HG02610 (cell line): ENCODE results near the gene RASA2.
A peak's percentile ranks its signal among the peaks of the same experiment; 100 is the strongest.
"Not testable (repeated sequence)": the region's sequence is repeated elsewhere in the genome, so short reads cannot be mapped to it uniquely, and the experiment has no call there.

Source experiments
- ATAC-seq: cut with Tn5 transposase; IDR thresholded peaks from one replicate; pipeline ENCODE4 v1.9.1; 2021; ENCODE audit warnings: mild to moderate bottlenecking, moderate library complexity; ENCODE audit not compliant: unreplicated experiment

Gene RASA2

DNA sequence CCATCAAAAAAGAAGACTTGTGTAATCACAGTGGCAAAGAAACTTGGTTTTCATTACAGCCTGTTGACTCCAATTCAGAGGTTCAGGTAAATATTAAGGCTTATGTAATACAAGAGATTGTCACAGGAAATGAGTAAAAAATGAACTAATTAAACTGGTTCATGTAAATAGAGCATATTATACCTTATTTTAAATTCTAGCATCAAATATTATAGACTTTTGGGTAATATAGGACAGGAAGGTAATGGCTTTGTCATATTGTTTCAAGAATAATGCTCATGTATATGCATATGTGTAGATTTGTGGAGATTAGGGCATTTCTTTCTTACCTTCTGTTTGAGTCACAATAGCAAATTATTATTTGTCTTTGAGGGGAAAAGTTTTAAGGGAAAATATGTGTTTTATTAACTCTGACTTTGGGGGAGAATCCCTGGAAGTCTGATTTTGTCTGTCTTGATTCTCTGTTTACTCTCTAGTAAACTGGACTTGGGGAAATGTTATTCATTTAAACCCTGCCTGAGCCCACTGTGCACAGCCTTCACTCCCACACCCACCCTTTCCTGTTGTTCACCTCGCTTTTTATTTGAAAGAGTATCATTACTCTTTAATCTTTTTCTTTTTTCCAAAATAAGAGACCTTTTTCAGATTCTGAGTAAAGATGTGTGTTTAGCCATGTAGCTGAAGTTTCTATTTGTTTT is 43.0 kb downstream of the RASA2 start:
- no peak for ATAC-seq

- no peak for ATAC-seq
Observed at GRCh38 chr3:141530415-141530768, 43.6 kb downstream of the RASA2 start.

DNA sequence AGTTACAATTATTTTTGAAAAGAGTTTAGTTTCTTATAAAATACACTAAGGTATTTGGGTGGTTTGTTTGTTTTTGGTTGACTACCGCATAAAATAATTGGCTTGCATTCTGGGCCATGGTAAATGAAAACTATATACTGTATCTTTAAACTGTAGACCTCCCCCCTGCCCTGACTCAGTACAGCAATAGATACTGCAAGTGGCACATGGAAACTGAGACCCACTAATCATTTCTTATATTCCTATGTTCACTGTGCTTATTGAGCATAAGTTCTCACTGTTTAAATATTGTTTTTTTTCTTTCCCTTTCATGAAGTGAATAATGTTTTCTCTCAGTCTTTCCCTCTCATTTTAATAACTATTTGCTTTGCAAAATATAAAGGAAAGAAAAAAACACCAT is 45.8 kb downstream of the RASA2 start:
- no peak for ATAC-seq

GRCh38 chr3:141536017-141536416 is 49.2 kb downstream of the RASA2 start:
- not testable (repeated sequence) for ATAC-seq

DNA sequence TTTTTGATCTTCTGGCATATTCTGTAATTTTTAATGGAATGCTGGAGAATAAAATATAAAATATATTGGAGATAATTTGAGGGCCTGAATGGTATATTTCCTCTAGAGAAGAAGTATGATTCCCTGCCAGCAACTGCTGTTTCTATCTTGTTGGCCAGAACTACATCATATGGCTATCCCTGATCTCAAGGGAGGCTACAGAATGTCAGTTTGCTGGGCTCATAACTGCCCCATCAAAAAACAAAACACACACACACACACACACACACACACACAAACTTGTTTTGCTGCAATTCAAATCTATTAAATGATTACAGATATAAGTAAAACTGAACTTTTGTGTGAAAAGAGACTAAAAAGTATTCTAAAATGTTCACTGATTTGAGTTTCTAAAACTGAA is 51.0 kb downstream of the RASA2 start:
- no peak for ATAC-seq

GRCh38 chr3:141538568-141539240 is 51.9 kb downstream of the RASA2 start:
- no peak for ATAC-seq

DNA sequence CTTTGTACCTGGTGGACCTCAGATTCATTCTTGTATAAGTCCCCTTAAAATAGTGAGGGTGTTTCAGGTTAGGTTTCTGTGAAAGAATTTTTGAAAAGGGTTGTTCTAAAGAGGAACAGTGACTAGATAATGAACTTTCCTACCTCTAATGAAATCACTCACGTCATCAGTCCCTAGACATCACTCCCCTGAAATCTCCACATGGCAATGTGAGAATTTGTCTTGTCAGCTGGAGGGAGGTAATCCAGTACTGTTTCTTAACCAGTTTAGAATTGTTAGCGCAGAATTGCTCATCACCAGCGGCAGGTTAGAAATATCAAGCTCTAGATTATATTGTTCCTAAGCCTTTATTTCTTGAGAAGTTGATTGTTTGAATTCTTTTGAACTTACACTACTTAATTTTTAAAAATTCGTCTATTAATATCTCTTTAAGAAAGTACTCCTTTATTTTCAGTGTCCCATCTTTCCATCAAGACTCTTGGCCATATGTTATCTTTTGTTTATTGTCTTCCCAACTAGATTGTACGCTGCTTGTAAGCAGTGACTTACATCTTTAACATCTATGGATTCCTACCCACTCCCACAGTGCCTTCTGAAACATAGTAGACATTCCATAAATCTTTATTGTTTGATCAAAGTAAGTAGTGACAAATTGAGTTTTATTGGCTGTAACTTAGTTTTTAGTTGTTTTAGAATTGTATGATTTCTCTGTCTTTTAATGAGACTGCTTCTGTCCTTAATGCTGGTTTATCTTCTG is 52.8 kb downstream of the RASA2 start:
- ATAC-seq = no peak

- ATAC-seq = no peak
Observed at GRCh38 chr3:141540531-141540930, 53.7 kb downstream of the RASA2 start.

DNA sequence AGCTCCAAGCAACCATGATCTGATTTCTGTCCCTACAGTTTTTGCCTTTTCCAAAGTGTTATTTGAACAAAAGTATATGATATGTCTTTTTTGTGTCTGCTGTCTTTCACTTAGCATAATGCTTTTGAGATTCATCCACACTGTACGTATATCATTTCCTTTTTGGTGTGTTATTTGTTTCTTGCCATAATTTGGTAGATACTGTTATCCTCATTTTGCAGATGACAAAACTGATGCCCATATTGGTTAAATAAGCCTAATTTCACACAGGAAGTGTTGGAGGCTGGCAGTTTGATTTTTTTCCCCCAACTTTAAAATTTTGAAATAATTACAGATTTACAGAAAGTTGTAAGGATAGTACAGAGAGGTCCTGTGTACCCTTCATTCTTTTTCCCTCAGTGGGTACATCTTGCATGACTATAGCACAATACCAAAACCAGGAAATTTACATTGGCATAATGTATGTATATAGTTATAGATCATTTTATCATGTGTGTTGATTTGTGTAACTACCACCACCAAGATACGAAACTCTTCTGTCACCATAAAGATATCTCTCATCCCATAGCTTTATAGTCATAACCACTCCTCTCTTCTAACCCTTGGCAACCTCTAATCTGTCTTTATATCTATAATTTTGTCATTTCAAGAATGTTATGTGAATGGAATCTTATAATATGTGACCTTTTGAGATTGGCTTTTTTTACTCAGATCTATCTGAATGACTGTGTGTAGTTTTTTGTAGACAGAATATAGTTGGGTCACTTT is 55.6 kb downstream of the RASA2 start:
- no peak for ATAC-seq

GRCh38 chr3:141542989-141543388 is 56.2 kb downstream of the RASA2 start:
- ATAC-seq = no peak

DNA sequence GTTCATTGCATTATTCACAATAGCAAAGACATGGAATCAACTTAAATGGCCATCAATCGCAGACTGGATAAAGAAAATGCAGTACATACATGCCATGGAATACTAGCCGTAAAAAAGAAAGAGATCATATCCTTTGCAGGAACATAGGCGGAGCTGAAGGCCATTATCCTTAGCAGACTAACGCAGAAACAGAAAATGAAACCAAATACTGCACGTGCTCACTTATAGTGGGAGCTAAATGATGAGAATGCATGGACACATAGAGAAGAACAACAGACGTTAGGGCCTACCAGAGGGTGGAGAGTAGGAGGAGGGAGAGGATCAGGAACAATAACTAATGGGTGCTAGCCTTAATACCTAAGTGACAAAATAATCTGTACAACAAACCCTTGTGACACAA is 57.9 kb downstream of the RASA2 start:
- ATAC-seq = no peak

DNA sequence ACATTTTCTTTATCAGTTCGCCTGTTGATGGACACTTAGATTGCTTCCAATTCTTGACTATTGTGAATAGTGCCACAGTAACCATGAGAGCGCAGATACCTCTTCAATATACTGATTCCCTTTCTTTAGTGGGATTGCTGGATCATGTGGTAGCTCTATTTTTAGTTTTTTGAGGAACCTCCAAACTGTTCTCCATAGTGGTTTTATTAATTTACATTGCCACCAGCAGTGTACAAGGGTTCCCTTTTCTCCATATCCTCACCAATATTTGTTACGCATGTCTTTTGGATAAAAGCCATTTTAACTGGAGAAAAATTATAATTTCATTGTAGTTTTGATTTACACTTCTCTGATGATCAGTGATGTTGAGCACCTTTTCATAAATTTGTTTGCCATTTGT is 59.3 kb downstream of the RASA2 start:
- ATAC-seq = no peak

- no peak for ATAC-seq
Observed at GRCh38 chr3:141546586-141546985, 59.8 kb downstream of the RASA2 start.

GRCh38 chr3:141547791-141548190 is 61.0 kb downstream of the RASA2 start:
- ATAC-seq = no peak

- ATAC-seq = no peak
Observed at GRCh38 chr3:141550926-141551665, 64.3 kb downstream of the RASA2 start.

DNA sequence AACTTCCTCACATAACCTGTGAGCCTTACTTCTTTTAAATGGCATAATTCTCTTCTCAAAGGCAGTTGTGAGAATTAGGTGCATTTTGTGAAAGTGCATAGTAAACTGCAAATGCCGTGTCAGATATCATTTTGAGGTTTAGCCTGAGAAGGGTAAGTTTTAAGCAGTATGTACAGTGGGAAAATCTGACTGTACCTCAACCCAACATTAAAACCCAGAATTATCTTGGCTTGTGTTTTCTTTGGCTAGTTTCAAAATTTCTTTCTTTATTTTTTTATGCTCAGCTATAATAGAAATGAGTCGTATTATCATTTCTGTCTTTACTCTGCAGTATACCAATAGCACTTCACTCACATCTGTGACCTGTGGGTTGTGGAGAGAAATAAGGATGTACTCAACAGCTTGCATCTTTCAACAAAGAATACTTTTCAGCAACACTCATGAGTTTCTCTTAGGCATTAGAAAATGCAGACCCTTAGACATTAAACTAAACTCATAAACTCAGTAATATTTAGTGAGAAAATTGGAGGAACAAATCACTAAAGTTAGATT is 65.7 kb downstream of the RASA2 start:
- peak; percentile 49 for ATAC-seq

- no peak for ATAC-seq
Observed at GRCh38 chr3:141553055-141553454, 66.2 kb downstream of the RASA2 start.

- no peak for ATAC-seq
Observed at GRCh38 chr3:141556034-141556433, 69.2 kb downstream of the RASA2 start.

GRCh38 chr3:141557961-141558706 is 71.3 kb downstream of the RASA2 start:
- ATAC-seq = no peak
